ENCODE measurements around the gene SEZ6L2.
"Not testable (repeated sequence)": the region's sequence is repeated elsewhere in the genome, so short reads cannot be mapped to it uniquely, and the experiment has no call there.

The SEZ6L2 gene

DNA sequence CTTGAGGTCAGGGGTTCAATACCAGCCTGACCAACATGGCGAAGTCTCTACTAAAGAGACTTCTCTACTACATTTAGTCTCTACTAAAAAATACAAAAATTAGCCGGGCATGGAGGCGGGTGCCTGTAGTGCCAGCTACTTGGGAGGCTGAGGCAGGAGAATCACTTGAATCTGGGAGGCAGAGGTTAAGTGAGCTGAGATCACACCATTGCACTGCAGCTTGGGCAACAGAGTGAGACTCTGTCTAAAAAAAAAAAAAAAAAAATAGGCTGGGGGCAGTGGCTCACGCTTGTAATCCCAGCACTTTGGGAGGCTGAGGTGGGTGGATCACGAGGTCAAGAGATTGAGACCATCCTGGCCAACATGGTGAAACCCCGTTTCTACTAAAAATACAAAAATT is 10.5 kb upstream of the SEZ6L2 start:
- DNase-seq, result not testable (repeated sequence)

DNA sequence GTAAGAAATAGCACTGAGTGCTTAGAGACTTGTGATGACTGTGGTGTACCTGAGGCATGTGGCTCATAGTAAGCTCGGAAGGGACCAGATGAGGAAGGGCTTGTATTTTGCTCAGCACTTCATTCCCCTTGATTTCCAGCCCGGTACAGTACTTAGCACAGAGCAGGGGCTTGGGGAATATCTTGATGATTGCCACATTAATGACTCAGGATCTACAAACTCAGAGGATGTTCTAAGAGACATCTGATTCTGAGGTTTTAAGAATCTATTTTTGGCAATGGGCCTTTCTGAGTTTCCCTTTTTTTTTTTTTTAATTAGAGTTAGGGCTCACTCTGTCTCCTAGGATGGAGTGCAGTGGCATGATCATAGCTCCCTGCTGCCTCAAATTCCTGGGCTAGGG is 10.0 kb upstream of the SEZ6L2 start:
- no peak for DNase-seq

DNA sequence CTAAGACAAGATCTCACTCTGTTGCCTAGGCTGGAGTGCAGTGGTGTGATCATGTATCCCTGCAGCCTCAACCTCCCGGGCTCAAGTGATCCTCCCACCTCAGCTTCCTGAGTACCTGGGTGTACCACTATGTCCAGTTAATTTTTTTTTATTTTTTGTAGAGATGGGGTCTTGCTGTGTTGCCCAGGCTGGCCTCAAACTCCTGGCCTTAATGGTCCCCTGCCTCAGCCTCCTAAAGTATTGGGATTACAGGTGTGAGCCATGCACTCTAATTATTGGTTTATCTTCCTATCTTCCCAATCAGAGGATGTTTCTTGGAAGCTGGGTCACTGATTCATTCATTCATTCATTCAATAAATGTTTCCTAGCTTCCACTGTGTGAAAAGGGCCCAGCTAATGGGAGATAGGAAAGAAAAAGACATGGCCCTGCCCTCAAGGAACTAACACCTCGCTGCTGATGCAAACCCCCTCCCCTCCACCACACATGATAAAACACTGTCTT is 9.4 kb upstream of the SEZ6L2 start:
- DNase-seq, result no peak

DNA sequence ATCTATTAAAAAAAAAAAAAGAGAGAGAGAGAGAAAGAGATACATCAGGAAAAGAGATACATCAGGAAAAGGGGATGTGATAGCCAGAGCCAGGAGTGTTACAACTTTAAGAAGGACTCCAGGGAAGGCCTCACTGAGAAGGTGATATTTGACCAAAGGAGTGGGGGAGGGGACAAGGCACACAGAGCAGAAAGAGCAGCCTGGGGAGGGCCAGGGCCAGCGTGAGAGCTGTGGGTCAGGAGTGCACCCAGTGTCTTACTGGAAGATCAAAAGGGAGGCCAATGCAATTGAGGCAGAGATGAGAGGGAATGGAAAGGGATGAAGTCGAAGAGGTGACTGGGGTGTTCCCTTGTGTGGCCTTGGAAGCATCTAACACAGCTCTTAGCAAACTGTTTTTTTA is 8.6 kb upstream of the SEZ6L2 start:
- DNase-seq, result no peak

DNA sequence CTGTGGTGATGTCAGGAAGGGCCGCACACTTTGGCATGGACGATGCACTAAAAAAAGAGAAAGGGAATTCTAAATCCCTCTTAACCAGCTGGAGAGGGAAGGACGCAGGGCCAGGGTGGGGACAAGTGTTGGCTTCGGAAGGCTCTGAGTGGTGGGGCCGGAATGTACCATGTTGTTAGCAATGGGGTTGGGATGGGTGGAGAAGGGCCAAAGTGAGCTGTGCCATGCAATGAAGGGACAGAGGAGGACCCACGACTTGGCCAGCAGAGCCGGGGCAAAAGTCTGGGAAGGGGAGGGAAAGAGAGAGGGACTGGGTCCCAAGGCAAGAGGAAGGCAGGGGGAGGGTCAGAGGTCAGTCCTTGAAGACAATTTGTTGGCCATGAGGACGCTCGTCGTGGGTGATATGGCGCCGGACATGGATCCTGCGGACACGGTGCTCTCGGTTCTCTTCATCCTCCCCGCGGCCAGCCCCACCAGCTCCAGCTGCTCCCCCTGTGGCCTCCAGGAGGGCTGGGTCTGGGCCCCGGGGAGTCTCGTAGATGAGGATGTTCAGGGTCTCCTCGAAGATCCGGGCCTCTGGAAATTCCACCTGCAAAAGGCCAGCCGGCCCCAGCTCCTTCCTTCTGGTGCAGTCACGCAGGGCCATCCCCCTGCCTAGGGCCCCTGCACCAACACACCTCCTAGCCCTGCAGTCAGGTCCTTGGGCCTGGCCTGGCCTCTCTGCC is 7.3 kb upstream of the SEZ6L2 start:
- no peak for DNase-seq

DNA sequence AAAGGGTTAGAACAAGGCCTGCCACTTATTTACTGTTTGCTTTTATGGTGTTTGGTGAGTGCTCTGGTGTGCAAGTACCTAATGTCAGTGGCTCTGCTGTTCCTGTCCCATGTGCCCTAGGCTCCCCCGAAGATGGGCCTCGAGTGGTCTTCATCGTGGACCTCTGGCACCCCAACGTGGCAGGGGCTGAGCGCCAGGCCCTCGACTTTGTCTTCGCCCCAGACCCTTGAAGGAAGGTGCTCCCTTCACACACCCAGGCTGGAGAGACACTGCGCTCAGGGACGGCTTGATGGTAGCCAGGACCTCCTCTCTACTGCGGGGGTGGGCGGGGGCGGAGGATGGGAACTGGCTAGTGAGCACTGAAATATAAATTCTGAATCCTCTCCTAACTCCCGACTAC is 6.3 kb upstream of the SEZ6L2 start:
- no peak for DNase-seq

DNA sequence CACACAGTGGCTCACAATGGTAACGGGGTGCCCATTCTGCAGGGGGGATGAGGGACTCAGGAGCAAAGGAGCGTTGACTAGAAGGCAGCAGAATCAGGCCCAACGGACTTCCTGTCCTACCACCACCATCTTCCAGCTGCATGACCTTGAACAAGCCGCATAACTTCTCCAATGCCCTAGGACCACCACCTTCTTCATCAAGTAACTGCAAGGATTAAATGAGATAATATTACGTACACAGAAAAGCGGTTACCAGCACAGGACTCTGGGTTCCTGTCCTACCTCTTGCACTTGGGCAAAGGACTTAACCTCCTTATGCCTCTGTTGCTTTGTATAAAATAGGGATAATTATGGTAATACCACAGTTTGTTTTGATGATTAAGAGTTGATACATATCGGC is 5.6 kb upstream of the SEZ6L2 start:
- DNase-seq, result no peak

DNA sequence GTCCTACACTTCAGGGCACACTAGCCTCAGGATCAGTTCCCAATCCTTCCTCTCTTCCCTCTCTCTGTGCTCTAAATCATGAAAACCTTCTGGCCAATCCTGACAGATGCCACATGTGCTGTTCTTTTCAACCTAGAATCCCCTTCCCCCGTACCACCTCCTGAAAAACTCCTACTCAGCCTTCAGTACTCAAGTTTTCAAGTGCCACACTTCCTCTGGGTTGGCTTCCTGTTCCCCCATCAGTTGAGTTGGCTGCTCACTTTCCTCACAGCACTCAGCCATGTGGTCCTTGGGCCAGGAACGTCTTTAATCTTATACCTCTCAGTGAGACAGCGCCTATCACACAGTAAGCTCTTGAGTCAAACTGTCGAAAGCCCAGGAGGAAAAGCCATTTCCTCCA is 4.2 kb upstream of the SEZ6L2 start:
- DNase-seq, result no peak

DNA sequence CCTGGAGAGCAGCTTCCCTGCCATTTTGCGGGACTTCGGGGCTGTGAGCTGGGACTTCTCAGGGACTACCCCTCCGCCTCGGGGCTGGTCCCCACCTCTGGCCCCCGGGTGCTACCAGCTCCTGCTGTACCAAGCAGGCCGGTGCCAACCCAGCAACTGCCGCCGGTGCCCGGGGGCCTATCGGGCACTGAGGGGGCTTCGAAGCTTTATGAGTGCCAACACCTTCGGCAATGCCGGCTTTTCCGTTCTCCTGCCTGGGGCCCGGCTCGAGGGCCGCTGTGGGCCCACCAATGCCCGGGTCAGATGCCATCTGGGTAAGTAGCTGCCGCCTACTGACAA is 2.2 kb upstream of the SEZ6L2 start:
- DNase-seq, result no peak

DNA sequence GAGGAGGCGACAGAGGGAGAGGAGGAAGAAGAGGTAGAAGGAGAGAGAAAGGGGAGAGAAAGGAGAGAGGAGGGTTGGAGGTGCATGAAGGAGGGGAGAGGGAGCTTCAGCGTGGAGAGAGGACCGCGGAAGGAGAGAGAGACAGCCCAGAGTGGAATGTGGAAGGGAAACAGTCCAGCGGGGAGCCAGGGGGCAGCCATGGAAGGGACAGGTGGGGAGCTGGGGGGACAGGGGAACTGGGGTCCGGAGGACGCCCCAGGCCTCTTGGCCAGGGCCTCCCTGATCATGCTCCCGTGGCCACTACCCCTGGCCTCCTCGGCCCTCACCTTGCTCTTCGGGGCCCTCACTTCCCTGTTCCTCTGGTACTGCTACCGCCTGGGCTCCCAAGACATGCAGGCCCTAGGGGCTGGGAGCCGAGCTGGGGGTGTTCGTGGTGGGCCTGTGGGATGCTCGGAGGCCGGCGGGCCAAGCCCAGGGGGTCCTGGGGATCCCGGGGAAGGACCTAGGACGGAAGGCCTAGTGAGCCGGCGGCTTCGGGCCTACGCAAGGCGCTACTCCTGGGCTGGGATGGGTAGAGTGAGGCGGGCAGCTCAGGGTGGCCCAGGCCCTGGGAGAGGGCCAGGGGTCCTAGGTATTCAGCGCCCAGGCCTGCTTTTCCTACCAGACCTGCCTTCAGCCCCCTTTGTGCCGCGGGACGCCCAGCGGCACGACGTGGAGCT is 1.7 kb upstream of the SEZ6L2 start:
- DNase-seq, result no peak

DNA sequence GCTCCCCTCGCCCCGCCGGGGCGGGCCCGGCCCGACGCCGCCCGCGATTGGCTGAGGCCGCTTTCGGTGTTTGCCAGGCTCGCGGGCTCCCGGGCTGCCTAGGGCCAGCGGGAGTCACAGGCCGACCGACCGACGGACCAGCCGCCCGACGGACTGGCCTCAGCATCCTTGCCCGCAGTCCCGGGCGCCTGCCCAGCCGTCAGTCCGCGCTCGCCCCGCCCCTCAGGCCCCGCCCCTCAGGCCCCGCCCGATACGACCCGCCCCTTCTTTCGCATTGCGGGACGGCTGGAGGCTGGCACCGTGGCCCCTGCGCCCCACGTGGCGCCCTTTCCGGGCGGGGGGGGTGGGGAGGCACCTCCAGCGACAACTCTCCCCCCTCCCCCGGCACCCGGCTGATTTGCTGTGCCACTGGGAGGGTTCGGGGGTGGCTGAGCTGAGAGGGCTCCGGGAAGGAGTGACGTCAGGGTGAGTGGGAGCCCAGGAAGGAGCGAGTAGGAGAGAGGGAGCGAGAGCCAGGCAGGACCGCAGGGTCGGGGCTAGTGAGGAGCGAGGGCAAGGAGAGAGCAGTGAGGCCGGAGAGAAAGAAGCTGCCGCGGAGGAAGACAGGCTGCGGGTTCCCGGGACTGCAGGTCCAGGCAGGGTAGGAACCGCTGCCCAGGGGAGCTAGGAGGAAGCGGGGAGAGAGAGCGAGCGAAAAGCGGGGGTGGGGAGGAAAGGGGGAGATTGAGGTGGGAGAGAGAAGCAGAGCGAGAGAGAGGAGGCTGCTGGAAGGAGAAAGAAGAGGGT is 945 bp upstream of the SEZ6L2 start, which contains the start of gene ASPHD1:
TSS of gene ASPHD1 (plus strand) at position 387 of the 786 bp plus-strand sequence. CDS start 484 bp downstream, outside the sequence.
- DNase-seq, result peak; percentile 50

DNA sequence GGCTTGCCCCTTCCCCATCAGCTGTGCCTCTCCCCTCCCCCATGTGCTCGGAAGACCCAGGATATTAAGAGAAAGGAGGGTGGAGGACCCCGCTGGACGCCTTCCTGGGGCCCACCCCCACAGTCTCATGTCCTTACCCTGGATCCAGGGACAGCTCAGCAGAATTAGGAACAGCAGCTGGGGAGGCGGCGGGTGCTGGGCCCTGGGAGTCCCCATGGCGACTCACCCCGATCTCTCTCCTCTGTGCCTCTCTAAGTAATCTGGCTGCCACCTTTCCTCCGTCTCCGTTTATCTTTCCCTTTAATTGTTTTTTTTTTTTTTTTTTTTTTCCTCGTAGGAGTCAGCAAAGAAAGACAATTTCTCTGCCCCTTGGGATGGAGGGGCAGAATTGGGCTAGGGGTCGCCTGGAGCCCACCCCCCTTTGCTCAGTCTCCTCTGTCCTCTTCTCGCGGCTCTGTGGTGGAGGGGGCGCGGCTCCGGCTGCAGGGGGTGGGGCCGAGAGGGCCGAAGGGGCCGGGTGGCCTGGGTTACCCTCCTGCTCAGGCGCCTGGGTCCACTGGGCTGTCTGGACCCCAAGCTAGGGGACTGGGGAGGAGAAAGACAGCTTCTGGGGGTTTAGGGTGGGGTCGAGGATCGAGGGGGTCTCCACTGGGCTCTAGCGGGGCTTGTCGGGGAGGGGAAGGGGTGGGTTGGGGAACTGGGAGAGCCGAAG is 390 bp downstream of the SEZ6L2 start:
- no peak for DNase-seq

DNA sequence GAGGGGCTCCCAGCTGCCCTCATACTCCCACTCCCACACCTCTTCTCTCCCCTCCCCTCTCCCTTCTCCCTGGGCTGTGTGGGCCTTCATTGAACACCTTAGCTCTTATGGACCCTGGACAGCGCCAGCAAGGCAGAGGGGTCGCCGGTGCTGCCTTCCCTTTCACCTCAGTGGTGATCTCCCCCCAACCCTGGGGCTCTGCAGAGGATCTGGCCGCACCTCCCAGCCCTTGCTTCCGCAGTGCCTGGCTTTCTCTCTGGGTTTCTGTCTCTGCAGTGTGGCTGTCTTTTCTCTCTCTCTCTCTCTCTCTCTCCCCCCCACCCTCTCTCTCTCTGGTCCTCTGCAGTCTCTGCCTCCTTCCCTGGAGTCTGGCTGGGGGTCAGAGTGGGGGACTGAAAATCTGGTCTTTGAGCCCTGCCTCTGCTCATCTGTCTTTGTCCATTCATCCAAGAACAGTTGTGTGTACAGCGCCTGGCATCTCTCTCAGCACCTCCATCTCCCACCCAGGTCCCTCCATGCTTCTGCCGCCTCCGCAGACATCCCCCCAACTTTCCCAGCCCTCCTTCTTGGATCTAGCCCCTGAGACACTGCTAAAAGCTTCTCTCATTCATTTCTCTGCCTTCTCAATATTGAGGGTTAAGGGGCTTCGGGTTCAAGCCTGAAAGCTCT is 1.1 kb downstream of the SEZ6L2 start:
- DNase-seq, result no peak

DNA sequence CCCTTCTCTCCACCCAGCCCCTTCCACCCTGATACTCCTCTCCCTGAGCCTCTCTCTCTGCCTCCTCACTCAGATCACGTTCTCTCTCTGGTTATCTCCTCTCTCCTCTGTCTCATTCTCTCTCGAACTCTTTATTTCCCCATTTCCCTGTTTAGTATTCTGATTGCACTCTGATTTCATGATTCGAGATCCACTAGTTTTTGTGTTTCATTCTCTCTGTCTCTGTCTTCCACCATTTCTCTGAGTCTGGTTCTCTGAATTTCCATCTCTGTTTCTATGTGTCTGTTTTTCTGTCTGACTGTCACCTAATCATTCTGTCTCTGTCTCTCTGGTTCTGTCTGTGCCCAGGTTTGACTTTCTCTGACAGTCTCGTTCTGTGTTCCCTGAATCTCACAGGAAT is 2.0 kb downstream of the SEZ6L2 start:
- no peak for DNase-seq

DNA sequence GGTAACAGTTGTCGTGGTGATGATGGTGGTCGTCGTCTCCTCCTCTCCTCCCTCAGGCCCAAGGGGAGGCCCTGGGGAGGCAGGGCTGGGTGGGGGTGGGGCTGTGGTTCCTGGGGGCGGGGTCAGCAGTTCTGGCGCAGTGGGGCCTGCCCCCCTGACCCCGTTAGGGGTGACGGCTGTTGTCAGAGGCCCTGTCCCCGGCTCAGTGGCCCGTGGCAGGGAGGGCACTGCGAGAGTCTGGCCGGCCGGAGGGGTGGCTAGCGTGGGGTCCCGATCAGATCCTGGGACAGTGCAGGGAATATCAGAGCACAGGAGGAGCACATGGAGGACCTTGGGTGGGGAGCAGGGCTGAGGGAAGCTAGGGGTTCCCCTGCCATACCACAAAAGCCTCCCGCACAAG is 2.5 kb downstream of the SEZ6L2 start:
- no peak for DNase-seq

DNA sequence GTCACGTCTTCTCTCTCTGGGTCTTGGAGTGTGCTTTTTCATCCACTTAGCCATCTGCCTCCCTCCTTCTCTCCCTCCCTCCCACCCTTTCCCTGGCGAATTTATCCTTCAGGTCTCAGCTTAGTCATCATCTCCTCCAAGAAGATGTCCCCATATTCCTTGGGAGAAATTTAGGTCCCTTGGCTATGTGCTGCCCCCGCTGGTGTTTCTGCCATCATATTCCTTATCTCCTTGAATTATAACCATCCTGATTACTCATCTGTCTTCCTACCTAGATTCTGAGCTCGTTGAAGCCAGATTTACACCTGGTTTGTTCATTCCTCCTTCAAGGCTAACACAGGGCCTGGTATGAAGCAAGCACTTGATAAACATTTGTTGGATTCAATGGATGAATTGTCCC is 5.0 kb downstream of the SEZ6L2 start:
- DNase-seq, result no peak

DNA sequence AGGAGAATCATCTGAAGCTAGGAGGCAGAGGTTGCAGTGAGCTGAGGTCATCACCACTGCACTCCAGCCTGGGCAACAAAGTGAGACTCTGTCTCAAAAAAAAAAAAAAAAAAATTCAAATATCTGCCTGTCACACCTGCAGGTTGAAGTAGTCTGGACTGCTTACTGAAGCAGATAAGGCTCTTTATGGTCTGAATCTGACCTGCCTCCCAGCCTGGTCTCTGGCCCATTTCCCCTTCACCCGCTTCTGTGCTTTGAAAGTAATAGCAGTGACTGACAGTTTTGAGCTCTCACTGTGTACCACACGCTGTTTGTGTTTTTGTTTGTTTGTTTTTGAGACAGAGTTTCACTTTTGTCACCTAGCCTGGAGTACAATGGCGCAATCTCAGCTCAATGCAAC is 5.8 kb downstream of the SEZ6L2 start:
- DNase-seq, result no peak

DNA sequence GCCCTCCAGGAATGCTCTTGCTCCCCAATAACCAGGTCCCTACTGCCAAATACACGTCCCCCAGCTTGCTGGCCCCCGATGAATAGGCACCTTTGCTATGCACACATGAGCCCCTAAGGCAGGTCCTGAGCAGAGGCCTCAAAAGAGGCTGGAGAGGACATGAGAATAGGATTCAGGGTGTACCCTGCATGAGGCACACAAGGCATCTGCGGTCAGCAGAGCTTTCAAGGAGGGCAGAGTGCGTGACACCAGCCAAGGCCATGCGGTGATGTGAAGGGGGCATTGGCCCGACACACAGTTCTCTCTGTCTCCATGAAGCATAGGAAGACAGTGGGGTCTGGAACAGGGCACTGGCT is 6.9 kb downstream of the SEZ6L2 start:
- DNase-seq, result no peak

DNA sequence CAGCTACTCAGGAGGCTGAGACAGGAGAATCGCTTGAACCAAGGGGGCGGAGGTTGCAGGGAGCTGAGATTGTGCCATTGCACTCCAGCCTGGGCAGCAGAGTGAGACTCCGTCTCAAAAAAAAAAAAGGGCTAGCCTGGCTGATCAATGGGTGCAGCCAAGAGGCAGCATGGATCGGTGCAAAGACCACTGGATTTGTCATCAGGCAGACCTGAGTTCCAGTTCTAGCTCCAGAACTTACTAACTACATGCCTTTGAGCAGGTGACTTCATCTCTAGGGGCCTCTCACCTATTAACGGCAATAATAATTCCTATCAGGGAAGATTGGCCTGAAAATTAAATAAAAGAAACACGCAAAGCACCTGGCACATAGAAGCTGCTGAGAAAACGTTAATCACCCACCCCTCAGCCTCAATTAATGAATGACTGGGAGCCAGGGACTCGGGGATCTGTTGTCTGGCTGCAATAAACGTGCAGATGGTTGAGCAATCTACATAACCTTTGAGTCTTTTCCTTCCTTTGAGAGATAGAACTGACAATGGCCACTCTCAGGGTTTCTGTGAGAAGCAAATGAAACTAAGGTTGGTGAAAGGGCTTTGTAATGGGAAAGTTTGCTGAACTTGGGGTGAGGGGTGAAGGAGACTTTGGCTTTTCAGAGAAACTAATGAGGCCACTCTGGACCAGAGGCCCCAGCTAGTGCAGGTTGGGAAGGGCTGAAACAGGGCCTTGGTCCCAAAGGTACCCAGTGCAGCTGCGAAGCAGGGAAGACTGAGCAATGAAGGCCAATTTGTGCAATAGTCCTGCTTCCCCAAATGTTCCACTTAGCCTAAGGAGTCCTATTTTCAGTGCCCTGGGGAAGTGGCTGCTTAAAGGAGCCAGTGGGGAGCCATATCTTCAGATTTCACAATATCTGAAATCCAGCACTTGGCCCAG is 7.6 kb downstream of the SEZ6L2 start:
- DNase-seq, result no peak

DNA sequence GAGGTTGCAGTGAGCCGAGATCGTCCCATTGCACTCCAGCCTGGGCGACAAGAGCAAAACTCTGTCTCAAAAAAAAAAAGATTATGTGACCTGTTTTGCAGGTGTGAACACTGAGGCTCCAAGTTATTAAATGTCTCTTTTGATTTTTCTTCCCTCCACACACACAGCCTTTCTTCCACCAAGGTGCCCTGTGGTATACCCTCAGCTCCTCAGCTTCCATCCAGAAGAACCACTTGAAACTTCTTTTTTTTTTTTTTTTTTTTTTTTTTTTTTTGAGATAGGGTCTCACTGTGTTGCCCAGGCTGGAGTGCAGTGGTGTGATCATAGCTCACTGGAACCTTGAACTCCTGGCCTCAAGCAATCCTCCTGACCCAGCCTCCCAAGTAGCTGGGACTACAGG is 10.0 kb downstream of the SEZ6L2 start:
- not testable (repeated sequence) for DNase-seq

DNA sequence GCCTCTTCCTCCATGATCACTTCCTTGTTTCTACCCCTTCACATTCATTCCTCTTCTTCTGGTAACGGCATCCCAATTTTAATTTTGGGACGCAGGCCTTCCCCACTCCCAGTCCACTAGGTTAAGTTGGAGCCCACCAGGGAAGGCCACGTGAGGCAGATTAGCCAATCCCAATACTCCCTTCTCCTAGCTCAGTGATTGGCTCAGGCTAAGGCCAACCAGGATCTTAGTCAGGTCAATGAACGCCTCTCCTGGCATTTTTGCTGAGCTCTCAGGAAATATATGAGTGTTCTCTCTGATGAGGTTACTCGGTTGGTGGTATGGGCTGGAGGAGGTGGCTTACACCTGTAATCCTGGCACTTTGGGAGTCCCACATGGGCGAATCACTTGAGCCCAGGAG is 15.4 kb downstream of the SEZ6L2 start:
- DNase-seq, result no peak
